Endothelial cell (in vitro differentiated cells): ENCODE results near the gene LIG1. TPM values are rescaled to one million over a fixed set of nuclear protein-coding genes. Genes with fewer than 3 reads are reported as not detected.
A peak's percentile ranks its signal among the peaks of the same experiment; 100 is the strongest.

Experiments used
- DNase-seq: peaks from one replicate; pipeline ENCODE4 v3.0.0; 2021; ENCODE audit warnings: low spot score
- H3K27ac Mint-ChIP-seq: one replicate; pipeline ENCODE4 v1.8.0; 2021; ENCODE audit warnings: mixed read lengths, inconsistent platforms; ENCODE audit not compliant: unreplicated experiment
- H3K27me3 Mint-ChIP-seq: one replicate; pipeline ENCODE4 v1.8.0; 2021; ENCODE audit warnings: mild to moderate bottlenecking, moderate library complexity, mixed read lengths, inconsistent platforms; ENCODE audit not compliant: unreplicated experiment
- H3K36me3 Mint-ChIP-seq: one replicate; pipeline ENCODE4 v1.8.0; 2021; ENCODE audit warnings: mild to moderate bottlenecking, low read depth, mixed read lengths, inconsistent platforms; ENCODE audit not compliant: unreplicated experiment
- H3K4me1 Mint-ChIP-seq: one replicate; pipeline ENCODE4 v1.8.0; 2021; ENCODE audit warnings: mild to moderate bottlenecking, mixed read lengths, inconsistent platforms; ENCODE audit not compliant: unreplicated experiment
- H3K4me3 Mint-ChIP-seq: one replicate; pipeline ENCODE4 v1.8.0; 2021; ENCODE audit warnings: mild to moderate bottlenecking, mixed read lengths, inconsistent platforms; ENCODE audit not compliant: unreplicated experiment
- H3K9me3 Mint-ChIP-seq: one replicate; pipeline ENCODE4 v1.8.0; 2021; ENCODE audit warnings: mixed read lengths, inconsistent platforms; ENCODE audit not compliant: unreplicated experiment
- CTCF ChIP-seq: fragments of 200-600 bp; sonication (generic); IDR thresholded peaks from one replicate; pipeline ENCODE4 v1.5.0; 2021; ENCODE audit warnings: antibody characterized with exemption; ENCODE audit not compliant: unreplicated experiment
- total RNA-seq: library from RNA; stranded (reverse); fragmentation: NEBNext Ultra II Directional; extraction: Animal tissue kit (Norgen Biotek cat#: 25700); gene quantifications from one replicate; pipeline ENCODE4 v1.2.1, GENCODE V29; 2021; ENCODE audit not compliant: unreplicated experiment

Gene LIG1
- total RNA-seq, 1 donor from 2014 or later: 51.5 TPM

- Mint-ChIP-seq H3K9me3 (no peaks in the 10 kb centered on the region), H3K27ac (no peak overlapping the region), H3K27me3 (peaks cover 5% of the 10 kb centered on the region), H3K4me3 (peak overlapping the region; percentile 17), H3K4me1 (peaks cover 13% of the 10 kb centered on the region), H3K36me3 (peaks cover 6% of the 10 kb centered on the region)
- DNase-seq: no peak
- TF ChIP-seq CTCF: no peak
Observed at GRCh38 chr19:48206397-48207093, 36.4 kb upstream of the LIG1 start.

- Mint-ChIP-seq H3K27ac (no peak overlapping the region), H3K4me1 (no peaks in the 10 kb centered on the region), H3K36me3 (peaks cover 4% of the 10 kb centered on the region), H3K27me3 (peaks cover 3% of the 10 kb centered on the region), H3K4me3 (no peak overlapping the region), H3K9me3 (no peaks in the 10 kb centered on the region)
- DNase-seq: peak; percentile 94
- no peak for TF ChIP-seq CTCF
Observed at GRCh38 chr19:48203794-48204628, 33.9 kb upstream of the LIG1 start.

- DNase-seq: no peak
- Mint-ChIP-seq H3K27me3 (peaks cover 3% of the 10 kb centered on the region), H3K36me3 (peaks cover 4% of the 10 kb centered on the region), H3K4me1 (no peaks in the 10 kb centered on the region), H3K27ac (no peak overlapping the region), H3K9me3 (no peaks in the 10 kb centered on the region), H3K4me3 (no peak overlapping the region)
- no peak for TF ChIP-seq CTCF
Observed at GRCh38 chr19:48203222-48203793, 33.2 kb upstream of the LIG1 start.

GRCh38 chr19:48196933-48197665, 27.0 kb upstream of the LIG1 start:
- no peak for DNase-seq
- peaks cover 10% of the 10 kb centered on the region for H3K36me3 Mint-ChIP-seq
- peak overlapping the region; percentile 48 for H3K27ac Mint-ChIP-seq
- H3K4me3 Mint-ChIP-seq: no peak overlapping the region
- no peak for TF ChIP-seq CTCF
- H3K9me3 Mint-ChIP-seq: no peaks in the 10 kb centered on the region
- H3K27me3 Mint-ChIP-seq: peaks cover 8% of the 10 kb centered on the region
- peaks cover 8% of the 10 kb centered on the region for H3K4me1 Mint-ChIP-seq
